C1 segment of cervical spinal cord (tissue), 14 donors: ENCODE results near the gene ZBTB39.
"Not testable (repeated sequence)": the region's sequence is repeated elsewhere in the genome, so short reads cannot be mapped to it uniquely, and the experiment has no call there.

Source experiments
- DNase-seq, 14 donors: peaks; one replicate each; lab custom pipeline; 2025; lab: John Stamatoyannopoulos, UW

ZBTB39 gene, protein sequence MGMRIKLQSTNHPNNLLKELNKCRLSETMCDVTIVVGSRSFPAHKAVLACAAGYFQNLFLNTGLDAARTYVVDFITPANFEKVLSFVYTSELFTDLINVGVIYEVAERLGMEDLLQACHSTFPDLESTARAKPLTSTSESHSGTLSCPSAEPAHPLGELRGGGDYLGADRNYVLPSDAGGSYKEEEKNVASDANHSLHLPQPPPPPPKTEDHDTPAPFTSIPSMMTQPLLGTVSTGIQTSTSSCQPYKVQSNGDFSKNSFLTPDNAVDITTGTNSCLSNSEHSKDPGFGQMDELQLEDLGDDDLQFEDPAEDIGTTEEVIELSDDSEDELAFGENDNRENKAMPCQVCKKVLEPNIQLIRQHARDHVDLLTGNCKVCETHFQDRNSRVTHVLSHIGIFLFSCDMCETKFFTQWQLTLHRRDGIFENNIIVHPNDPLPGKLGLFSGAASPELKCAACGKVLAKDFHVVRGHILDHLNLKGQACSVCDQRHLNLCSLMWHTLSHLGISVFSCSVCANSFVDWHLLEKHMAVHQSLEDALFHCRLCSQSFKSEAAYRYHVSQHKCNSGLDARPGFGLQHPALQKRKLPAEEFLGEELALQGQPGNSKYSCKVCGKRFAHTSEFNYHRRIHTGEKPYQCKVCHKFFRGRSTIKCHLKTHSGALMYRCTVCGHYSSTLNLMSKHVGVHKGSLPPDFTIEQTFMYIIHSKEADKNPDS

DNA sequence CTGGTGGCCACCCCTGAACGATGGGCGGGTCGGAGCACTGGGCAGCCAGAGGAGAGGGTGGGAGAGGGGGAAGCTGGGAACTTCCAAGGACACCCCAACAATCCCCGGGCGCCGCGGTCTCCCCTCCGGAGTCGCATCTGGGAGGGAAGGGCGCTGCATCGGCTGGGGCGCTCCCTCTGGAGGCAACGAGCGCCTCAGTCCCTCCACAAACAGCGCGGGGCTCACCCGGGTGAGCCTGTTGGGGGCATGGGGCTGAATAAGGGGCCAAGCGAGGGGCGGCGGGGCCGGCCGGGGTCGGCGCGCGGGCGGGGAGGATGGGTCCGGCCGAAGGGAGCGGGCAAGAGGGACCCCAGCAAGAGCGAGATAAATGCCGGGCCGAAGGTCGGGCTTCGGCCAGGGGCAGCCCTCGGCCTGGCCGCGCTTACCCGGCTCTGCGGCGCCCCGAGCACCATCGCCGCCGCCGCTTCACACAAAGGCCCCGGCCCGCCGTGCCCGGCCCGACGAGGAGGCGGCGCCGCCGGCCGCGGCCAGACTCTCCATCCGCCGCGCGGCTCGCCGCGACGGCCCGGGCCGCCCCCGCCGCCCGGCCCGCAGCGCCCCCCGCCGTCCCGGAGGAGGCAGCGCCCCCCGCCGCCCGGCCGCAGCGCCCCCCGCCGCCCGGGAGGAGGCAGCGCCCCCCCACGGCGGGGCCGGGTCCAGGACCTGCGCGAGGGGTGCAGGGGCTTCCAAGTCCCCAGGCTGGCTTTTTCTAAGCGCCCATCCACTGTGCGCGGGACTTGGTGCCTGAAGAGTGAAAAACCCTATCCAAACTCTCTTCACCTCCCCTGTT is at the start of gene ZBTB39:
TSS of gene ZBTB39 (minus strand) at position 567 of the 829 bp plus-strand sequence. CDS start 1,629 bp downstream, outside the sequence.
- DNase-seq: peak in 12 of 14 donors; percentile 19 to 82 (median 40)

DNA sequence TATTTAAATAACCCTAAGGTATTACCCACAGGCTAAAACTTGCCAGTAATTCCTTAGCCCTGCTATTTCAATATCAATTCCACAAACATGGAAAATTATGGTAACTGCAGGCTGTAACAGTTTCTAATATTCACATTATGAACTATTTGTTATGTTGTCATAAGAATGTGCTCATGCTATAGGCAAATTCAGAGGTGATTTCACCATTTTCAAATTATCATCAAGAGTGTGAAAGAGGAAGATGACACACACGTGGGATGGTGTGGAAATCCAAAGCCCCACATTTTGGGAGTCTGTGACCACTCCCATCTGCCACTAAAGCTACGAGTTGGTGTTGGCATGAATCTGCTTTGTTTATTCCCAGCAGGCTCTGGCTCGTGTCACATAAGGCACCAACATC is 49.5 kb upstream of the ZBTB39 start:
- no peak for DNase-seq

DNA sequence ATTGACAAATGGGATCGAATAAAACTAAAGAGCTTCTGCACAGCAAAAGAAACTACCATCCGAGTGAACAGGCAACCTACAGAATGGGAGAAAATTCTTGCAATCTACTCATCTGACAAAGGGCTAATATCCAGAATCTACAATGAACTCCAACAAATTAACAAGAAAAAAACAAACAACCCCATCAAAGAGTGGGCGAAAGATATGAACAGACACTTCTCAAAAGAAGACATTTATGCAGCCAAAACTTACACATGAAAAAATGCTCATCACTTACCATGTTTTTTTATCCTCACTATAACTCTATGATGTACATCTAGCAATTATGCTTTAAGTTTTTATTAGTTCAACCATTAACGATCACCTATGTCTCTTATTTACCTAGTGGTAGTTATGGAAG is 47.6 kb upstream of the ZBTB39 start:
- DNase-seq: not testable (repeated sequence)

DNA sequence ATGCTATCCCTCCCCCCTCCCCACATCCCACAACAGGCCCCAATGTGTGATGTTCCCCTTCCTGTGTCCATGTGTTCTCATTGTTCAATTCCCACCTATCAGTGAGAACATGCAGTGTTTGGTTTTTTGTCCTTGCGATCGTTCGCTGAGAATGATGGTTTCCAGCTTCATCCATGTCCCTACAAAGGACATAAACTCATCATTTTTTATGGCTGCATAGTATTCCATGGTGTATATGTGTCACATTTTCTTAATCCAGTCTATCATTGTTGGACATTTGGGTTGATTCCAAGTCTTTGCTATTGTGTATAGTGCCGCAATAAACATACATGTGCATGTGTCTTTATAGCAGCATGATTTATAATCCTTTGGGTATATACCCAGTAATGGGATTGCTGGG is 46.8 kb upstream of the ZBTB39 start:
- DNase-seq: not testable (repeated sequence)

DNA sequence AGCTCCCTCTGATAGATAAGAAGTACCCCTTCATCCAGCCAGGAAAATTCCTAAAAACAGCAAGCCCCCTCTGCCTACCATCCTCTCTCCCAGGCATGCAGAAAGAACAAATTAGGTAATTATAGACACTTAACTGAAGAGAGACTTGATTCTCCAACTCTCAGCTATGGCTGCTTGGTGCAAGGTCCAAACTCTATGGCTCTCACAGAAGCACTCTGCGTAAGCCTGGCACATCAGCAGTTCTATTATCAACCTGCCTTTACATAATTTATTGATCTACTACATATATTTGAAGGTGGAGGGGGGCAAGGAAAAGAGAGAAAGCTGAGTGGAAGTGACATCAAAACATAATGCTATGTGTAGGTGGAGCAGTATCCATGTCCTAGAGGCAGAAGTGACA is 44.7 kb upstream of the ZBTB39 start:
- no peak for DNase-seq

DNA sequence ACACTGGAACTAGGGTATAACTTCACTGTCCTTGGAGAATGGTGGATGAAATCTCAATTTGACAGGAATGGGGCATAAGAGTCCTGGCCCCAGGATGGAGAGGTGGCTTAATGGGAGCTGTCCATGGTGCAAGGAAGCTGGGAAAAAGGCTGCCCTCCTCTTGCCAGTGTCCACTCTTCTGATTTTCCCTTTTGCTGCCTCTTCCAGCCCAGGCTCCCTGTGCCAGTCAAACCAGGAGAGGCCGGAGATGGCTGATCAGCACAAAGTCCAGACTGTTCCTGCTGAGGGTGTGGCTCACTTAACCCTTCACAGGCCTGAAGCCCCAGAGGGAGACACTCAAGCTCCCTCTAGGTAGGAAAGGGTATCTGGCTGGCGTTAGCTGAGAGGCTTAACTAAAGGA is 43.5 kb upstream of the ZBTB39 start, which contains the start of gene MYO1A:
TSS of gene MYO1A (minus strand) at position 240 of the 400 bp plus-strand sequence. CDS start 1,806 bp downstream, outside the sequence.
- DNase-seq: no peak

DNA sequence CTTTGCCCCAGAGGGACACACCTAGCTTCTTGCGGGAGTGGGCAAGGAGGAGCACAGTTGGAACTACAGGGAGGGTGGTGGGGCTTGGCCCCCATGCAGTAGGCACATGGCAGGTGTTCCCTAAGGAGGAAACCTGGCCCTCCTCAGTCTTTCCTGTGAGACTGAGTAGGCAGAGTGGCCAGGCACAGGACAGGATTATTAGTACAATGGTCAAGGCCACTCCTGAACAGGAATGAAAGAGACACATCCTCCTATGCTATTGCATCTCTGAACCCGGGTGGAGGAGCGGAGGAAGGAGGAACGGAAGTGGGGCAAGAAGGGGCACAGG is 42.7 kb upstream of the ZBTB39 start:
- no peak for DNase-seq

DNA sequence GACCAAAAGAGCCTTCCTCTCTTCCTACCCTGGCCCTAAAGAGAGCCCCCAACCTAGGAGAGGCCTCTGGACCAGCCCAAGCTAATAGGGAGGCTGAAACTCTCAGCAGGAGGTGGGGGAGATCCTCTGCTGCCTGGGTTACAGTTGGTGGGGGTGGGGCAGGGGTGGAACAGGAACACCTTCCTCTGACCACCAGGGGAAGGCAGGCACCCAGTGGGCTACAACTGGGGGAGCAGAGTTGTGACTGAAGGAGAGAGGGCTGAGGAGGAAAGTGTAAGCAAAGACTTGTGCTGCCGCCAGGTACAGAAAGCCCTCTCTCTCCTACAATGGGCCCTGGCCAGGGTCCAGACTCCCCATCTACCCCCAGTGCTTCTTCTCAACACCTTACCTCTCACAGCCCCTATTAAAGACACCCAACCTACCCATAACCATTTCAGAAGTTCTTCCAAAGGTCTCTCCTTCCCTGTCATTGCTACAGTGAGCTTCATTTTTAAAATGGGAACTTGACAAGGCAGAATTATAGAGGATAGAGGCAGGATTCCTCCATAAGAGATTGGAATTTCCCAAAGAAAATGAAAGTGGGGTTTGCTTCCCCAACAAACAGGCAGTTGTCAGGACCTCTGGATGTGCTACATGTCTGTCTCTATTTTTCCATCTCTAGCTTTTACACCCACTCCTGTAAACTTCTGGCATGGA is 42.2 kb upstream of the ZBTB39 start:
- no peak for DNase-seq

DNA sequence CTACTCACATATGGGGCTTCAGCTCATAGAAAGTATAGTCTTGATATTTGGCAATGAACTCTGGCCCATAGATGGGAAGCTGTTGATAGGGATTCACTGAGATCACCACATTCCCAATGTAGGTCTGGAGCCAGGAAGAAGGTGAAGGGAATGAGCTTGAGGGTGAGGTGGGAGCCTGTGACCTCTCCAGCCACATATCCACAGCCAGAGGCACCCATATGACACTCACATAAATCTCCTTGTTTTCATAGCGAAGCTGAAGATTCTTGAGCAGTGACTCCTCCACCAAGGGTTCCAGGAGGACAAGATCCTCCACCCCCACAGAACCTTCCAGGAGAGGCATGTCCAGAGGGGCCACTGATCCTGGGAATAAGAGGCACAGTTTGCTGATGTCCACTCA is 41.6 kb upstream of the ZBTB39 start:
- DNase-seq: no peak

DNA sequence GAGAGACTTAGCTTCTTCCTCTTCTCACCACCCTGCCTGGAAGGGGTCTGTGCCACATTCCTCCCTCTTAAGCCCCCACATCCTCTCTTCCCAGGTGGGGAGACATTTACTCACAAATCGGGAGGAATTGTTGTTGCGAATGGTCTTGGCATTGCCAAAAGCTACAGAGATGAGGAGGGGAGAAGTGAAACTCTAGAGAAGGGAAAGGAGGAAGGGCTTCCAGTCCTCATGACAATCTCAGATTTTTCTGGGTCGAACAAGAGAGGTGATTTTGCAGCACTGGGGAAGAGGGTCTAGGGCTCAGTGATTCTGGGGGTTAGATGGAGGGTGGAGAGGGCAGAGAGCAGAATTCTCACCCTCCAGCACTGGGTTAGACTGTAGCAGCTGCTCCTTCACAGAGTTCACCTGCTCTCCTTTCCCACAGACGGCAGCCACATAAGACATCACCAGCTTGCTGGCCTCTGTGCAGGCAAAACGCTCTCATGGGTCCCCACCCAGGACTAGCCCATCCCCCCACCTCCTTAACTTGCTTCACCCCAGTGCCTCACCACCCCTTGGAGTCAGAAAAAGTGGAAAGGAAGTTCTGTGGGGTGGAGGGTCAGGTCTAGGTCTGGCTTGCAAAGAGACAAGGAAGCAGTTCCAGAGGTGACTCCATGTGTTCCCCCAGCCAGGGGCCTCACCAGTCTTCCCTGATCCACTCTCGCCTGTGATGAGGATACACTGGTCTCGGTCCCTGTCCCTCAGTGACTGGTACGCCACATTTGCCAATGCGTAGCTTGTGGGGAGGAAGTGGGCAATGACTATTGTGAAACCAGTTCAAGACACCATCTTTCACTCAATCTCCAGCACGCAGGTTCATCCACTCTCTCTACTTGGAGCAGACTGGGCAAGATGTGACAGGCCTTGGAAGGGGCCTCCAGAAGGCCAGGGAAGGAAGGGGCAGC is 40.9 kb upstream of the ZBTB39 start:
- DNase-seq: peak in 2 of 14 donors; percentile 3 to 42

DNA sequence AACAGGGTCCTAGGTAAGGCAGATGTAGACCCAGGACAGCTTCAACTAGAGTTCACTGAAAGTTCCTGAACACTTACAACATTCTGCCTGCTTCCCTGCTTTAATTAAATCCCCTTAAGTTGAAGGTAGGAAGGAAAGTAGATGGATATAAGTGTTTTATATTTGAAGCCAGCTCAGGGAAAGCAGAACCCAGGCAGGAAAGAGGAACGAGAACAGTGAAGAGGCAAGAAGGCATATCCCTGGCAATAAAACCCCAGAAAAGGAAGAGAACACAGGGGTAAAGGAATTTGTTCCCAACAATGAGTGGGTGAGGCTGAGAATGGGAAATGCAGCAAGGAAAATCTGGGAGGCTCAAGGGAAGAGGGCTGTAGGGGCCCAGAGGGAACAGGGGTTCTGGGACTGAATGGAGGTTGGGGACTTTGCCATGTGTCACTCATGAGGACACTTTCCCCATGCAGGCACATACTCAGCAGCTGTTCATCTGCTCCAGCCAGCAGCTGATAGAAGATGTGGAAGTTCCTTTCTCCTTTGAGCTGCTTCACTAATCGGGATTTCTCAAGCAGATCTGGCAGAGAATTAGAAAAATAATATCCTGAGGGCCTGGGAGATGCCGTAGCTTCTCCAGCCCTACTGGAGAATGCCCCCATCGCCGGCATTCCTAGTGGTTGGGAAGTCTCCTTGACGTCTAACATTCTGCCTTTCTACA is 39.9 kb upstream of the ZBTB39 start:
- DNase-seq: no peak

DNA sequence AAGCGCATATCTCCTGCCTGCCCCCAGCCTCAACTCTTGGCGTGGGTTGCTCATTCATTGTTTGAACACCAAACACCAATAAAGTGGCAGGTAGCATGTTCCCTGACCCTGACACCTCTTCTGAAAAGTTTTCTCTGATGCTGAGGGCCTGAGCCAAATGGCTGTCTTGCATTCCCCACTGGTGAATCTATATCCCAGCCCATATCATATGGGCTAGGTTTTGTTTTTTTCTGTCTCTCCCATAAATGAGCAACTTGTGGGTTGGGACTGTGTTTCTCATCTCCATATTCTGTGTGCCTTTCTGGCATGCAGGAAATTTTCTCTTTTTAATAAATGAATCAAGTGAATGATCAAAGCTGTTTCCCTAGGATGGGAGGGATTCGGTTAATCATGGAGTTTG is 38.5 kb upstream of the ZBTB39 start:
- DNase-seq: no peak

DNA sequence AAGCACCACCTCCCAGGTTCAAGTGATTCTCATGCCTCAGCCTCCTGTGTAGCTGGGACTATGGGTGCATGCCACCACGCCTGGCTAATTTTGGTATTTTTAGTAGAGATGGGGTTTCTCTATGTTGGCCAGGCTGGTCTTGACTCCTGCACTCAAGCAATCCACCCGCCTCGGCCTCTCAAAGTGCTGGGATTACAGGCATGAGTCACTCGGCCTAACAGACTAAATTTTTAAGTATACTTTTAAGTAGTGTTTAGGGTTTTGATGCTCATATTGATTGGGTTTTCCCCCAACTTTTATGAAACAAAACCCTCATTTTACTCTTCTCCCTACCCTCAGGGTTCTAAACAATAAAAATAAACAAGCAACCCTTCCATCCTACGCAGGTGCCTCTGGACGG is 38.1 kb upstream of the ZBTB39 start:
- no peak for DNase-seq

DNA sequence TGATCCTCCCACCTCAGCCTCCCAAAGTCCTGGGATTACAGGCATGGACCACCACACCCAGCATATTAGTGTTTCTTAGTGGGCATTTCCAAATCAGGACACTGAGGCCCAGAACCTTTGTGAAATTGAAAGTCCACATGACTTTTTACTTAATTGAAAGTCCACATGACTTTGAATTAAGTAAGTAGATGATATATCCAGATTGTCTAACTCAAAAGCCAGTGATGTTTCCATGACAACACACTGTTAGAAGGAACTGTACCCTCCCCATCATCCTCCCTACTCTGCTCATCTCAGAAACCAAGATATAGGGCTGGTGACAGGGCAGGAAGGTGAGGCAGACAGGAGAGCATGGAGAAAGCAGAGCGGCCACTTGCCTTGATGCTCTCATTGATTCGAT is 36.3 kb upstream of the ZBTB39 start:
- DNase-seq: no peak

DNA sequence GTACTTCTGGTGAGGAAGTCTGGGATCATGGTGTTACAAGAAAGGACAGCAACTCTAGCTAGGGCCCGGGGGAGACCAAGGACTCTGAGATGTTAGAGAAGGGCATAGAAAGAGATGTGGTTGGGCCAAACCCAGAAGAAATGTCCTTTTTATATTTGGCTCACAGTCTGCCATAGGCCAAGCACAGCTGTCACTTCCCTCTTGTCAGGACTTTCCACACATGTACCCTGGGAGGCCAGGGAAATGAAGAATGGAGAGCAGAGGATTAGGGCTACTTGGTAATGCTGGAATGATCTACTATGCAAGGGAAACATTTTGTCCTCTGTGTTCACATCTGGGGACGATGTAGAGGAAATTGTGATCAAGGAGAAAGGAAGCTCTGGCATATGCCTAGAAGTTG is 34.4 kb upstream of the ZBTB39 start:
- DNase-seq: no peak

DNA sequence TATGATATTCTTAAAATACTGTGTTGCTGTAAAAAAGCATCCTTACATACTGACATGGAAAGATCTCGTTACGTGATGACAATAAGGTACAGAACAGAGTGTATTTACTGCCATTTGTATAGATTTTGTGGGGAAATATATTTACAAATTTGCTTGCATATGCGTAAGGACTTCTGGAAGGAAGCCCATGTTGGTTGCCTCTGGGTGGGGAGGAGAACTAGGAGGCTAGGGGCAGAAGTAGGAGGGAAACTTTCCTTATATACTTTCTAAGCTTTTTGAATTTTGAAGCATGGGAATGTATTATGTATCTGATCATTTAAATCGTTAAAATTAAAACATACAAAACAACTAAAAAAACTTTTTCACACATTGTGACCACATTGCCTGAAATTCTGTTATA is 33.9 kb upstream of the ZBTB39 start:
- DNase-seq: no peak

DNA sequence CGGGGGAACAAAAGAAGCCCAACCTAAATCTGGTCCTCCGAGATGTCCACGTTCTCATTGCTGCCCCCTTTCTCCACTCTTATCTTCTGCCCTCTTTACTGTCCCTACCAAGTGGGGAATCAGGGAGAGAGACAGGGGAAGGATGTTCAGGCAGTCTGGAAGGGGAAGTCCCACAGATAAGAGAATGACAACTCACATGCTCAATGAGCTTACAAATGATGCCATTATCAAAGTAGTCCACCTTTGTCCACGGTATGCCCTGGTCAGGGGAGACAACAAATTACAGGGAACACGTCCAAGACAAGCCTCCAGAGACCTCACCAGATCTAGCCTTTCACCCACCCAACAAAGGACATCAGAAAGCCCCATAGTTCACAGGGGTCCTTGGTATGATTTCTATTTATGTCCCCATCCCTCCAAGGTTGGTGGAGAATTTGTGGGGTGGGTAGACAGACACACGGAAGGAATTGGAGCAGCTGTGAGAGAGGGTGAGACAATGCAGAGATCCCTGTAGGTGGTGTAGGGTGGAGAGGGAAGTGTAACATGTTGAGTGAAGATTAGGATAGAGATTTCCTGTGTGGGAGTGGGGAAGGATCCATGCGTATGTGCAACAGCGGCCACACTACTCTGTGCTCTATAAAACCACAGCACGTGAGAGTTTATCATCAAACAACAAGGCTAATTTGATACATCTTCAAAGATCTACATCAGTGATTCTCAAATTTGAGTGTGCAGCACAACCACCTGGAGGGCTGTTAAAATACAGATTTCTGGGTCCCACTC is 32.9 kb upstream of the ZBTB39 start:
- no peak for DNase-seq

DNA sequence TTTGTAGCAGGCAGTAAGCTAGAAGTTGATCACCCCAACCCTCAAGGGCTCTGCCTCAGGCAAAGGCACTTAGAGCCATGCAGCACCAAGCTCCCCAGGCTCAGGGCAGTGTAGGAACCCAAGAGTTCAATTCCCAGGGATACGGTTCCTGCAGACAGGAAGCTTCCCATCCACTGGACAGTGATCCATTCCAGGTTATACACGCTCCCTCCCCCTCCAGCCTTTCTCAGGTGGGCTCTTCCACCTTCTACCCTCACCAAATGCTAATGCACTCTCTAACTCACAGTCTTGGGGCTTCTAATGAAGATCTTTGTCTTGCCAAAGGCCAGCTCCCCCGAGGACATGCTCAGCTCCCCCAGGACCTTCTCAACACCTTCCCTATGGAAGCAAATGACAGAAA is 30.9 kb upstream of the ZBTB39 start:
- no peak for DNase-seq

DNA sequence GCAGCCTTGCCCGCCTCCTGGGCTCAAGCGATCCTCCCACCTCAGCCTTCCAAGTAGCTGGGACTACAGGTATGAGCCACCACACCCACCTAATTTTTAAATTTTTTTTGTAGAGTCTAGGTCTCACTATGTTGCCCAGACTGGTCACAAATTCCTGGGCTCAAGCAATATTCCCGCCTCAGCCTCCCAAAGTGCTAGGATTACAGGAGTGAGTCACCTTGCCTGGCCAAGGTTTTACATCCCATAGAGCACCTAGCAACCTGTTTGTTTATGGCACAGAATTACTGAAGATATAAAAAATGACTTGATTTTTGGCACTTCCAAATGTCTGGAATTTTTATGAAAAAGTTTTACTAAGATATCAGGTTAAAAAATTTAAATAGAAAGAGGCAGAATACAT is 27.1 kb upstream of the ZBTB39 start:
- DNase-seq: no peak
